ENCODE data around the gene PIK3R4.

PIK3R4 gene

DNA sequence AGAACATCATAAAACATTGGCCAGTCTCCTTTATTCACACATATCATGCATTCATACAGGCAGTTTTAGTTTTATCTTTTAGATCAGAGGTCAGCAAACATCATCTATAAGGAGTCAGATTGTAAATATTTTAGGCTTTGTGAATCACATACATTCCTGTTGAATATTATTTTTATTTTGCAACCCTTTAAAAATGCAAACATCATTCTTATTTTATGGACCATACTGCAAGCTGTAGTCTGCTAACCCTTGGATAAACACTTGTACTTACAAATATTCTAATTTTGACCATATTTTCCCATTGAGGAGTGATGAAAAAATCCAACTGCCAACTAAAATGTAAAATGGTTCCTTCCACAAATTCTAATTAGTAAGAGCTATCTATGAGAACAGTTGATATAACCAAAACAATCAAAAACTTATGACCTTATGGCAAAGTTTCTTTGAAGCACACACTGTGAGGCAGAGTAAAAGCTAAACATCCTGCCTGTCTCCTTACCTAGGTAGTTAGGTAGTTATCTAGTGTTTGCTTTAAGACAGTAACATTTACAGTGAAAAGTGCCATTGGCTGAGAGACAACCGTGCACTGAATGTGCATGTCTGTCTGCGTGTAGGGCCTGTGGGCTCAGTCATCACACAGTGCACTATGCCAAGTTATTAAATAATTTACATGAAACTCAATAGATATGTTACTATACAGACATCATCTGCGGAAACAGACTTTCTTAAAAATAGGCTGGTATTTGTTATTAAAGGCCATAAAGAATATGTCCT, 57.7 kb downstream of the PIK3R4 start:
- no peak for DNase-seq (ENCODE audit: low read depth)

DNA sequence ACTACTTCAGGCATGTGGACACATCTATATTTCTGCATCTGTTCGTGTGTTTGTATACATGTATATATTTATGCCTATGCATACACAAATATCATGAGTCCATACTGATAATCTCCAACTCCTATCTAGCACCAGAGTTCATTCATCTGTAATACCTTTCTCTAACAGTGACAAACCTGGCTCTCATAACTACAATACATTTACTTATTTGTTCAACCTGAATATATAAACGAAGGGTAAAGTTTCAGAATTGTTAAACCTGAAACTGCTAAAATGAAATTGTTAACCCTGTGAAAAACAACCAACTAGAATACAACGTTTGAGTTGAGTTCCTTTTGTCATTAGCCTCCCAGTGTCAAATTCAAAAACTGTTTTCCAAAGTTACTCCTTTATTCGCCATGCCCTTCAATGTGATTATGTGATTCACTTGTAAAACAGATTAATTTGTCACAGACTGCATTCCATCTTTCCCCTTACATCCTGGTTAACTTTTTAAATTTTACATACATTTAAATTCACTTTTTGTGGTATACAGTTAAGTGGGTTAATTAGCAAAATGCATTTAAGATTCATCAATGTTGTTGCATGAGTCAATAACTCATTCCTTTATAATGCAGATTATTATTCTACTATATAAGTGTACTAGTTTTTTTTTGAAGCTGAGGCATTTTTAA, 58.5 kb downstream of the PIK3R4 start:
- no peak for DNase-seq (ENCODE audit: low read depth)

DNA sequence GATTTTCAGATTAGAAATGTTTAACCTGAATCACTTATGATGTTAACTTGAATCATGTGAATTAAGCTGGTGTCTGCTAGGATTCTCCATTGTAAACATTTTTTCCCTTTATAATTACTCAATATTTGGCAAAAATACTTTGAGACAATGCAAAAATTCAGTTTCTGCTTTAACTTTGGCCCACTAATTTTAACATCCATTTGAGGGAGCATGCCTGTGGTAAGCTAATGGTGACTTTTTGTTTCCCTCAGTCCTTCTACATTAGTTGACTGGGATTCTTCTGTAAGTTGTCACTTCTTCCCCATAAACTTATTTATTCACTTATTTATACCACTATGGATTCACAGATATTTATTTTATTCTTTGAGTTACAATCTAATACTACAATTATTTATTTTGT, 59.3 kb downstream of the PIK3R4 start:
- DNase-seq (ENCODE audit: low read depth), result no peak

DNA sequence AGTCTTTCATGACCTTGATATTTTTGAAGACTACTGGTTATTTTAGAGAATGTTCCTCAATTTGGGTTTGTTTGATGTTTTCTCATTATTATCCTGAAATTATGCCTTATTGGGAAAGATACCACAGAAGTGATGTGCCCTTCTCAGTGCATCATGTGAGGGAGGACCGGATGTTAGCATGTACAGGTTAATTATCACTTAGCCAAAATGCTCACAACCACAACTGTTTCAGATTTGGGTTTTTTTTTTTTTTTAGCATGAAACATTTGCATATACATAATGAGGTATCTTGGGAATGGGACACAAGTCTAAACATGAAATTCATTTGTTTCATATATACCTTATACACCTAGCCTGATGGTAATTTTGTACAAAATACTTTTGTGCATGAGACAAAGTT, 59.8 kb downstream of the PIK3R4 start:
- no peak for DNase-seq (ENCODE audit: low read depth)

DNA sequence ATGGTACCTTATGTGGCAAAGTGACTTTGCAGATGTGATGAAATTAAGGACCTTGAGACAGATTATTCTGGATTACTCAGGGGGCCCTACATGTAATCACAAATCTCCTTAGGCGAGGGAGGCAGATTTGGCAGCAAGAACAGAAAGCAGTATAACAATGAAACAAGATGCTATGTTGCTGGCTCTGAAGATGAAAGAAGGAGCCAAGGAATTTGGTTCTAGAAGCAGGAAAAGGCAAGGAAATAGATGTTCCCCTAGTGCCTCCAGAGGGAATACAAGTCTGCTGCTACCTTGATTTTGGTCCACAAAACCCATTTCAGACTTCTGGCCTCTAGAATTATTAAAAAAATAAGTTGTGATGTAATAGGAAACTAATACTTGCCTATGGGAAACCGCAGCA, 64.5 kb downstream of the PIK3R4 start:
- DNase-seq (ENCODE audit: low read depth), result no peak

DNA sequence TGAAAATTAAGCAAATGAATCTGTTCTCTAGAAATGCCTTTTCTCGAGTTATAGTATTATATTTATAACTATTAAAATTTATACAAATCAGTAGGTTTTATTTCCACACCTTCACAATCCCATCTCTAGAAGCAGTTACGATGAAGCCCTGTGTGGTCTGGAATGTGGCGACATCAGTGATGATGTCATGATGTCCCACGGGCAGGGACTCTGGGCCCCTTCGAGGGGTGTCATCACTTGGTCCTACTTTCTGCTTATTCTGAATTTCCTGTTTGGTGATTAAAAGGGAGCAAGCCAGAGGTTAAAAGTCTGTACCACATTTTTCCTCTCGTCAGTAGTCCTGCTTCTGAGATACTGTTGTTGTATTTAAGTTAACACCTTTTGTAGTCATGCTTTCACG, 67.4 kb downstream of the PIK3R4 start:
- no peak for DNase-seq (ENCODE audit: low read depth)

DNA sequence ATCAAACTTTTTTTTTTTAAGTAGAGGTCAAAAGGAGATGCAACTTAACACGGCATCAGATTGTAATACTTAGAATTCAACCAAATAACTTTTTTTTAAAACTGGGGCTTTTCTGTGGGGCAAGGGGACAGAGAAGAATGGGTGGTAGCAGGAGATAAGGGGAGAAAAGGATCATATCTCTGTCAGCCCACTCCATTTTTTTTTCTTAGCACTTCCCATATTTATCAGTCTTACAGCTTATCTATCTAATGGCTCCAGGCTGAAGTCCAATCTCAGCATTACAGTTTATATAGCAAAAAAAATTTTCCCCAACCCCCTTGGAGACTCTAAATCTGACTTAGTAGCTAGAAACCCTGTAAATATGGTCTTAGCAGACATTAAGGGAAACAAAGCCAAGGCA, 69.3 kb downstream of the PIK3R4 start:
- no peak for DNase-seq (ENCODE audit: low read depth)

DNA sequence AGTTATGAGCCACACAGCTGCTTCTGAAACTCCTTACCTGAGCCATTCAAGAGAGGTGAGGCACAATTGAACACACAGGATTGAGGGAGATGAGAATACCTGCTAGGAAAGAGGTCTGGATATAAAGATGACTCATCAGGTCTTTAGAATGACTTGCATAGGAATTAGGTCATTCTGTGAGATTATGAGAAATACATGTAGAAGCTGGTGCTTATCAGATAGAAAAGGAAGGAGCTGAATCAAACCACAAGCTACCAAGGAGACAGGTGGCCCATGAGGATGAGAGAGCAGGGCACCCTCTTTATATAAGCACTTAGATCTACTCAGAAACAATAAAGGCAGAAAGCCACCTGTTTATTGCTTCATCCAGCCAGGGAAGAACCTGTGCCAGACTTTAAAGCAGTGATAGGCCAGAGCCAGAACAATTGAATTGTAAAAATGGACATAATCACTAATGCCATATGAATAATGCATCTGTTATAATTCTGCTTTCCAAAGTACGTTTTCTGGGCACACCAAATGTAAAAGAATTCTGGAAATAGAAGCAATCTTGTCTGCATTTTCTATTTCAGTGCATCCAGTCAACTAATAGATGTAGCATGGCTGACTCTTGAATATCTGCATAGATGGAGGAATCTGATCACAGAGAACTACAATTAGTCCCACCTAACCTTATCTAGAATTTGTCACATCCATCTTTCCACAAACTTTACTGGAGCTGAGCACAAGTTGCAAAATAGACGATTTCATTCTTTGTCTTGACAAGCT, 74.9 kb downstream of the PIK3R4 start:
- no peak for DNase-seq (ENCODE audit: low read depth)

DNA sequence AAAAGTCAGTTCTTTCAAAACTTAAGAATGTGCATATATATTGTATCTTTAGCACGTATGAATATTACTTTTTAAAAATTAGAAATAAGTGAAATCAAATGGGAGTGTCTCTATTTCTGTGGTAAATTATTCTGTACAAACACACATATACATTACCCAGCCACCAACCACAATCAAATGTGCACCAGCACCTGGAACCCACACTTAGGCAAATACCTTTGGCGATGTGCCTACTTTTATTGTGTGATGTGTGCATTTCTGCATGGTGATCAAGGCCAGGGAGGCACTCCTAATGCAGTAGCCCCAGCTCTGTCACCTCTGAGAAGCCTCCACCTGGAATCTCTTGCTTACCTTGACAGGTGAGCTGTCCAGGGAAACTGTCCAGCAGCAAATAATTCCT, 76.9 kb downstream of the PIK3R4 start:
- DNase-seq (ENCODE audit: low read depth), result no peak

DNA sequence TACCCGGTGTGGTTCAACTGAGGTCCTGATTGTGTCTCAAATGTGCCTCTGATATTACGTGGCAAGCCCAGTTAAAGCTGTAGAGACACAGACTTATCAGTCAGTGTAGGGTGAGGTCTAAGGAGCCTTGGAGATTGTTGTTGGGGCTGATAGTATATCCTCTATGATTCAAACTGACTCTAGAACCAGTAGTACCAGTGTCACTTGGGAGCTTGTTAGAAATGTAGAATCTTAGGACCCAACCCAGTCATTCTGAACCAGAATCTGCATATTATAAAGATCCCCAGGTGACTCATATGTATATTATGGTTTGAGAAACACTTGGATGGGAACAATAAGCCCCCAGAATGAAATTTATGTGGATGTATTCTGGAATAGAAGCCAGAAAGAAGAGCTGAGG, 83.5 kb downstream of the PIK3R4 start:
- no peak for DNase-seq (ENCODE audit: low read depth)

DNA sequence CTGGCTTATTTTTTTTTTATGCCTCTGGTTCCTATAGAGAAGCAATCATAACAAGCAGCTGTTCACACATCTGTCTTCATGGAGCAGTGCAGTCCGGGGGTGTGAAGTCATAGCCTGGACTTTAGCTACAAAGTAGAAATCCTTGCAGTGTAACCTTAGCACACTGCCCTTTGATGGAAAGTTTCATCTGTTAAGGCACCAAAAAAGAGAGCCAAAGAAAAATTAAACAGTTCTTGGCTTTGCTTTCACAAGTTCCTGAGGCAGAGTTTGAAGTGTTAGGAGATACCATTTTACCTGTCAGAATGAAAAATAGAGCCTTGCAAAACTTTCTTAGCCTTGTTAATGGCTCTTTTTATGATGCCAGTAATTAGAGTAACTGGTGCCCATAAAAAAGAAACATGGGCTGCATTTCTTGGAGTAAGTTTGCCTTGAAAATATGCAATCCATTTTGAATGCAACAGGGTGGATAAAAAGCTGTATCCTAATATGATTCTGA, 84.1 kb downstream of the PIK3R4 start:
- DNase-seq (ENCODE audit: low read depth), result no peak

DNA sequence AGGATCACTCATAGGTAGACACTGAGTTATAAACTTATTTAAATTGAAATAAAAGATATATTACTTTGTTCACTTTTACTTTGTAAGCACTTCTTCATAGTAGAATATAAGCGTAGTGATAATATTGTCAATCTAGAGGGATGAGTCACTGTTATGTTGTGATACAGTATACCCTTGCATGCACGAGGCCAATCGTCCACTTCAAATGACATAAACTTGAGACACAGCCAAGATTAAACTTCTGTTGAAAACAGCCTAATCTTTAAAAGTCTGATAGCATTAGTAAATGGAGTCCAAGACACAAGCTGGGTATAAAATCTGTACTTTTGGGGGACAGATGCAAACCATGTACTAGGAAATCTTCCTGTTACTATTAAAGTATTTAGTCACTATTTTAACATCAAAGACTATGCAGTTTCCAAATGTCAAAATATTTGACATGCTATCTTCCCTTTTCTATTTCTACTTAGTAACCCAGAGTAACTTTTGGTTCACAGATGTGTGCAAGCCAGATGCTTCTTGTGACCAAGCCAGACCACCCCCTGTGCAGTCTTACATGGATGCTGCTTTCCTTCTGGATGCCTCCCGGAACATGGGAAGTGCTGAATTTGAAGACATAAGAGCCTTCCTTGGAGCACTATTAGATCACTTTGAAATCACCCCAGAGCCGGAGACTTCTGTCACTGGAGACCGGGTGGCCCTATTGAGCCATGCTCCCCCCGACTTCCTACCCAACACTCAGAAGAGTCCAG, 85.3 kb downstream of the PIK3R4 start:
- DNase-seq (ENCODE audit: low read depth), result no peak

DNA sequence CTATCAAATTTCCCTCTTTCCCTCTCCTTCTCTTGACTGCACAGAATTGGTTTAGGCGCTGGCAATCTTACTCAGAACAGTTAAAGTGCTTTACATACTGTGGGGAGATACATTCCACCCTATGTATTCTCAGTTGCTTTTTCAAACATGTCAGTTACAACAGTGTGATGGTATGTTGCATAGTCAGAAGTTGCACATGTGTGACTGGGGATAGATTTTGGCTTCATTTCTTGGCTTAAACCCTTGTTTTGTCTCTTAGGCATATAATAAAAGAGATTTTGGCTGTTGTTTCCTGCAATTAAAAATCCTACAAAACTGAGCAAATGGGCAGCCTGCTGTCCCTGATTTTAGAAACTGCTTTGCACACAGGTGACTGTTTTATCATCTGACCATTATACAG, 86.7 kb downstream of the PIK3R4 start:
- no peak for DNase-seq (ENCODE audit: low read depth)

DNA sequence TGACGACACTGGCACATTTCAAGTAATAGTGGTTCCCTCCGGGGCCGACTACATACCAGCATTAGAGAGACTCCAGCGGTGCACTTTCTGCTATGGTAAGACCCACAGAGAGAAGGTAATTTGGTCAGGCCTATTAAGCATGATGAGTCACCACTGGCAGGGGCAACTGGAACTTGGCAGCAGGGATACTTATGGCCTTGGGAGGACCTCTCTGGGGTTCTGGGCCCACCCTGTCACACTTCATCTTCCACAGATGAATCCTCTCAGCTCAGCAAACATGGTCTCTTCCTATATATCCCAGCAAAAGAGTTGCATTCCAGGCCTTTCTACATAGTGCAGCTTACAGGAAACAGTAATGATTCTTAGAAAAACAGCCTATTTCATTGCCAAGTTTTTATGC, 88.0 kb downstream of the PIK3R4 start:
- peak; percentile 2 for DNase-seq (ENCODE audit: low read depth)

DNA sequence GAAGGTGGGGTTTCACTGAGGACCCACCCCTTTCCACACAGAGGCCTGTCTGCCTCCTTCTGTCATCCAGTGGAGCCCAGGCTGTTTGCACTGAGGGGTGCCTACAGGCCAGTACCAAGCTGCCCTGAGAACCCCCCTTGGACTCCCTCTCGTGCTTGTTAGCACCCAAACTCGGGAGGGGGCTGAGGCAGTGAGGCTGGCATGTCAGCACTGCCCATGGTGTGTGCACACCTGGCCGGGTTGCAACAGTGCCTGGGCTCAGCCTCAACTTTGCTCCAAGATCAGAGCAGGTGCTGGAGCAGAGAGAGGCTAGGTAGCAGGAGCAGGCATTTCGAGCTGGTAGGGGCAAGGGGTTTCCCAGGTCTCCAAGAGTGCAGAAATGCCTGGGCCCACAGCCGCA, 90.0 kb downstream of the PIK3R4 start:
- no peak for DNase-seq (ENCODE audit: low read depth)

DNA sequence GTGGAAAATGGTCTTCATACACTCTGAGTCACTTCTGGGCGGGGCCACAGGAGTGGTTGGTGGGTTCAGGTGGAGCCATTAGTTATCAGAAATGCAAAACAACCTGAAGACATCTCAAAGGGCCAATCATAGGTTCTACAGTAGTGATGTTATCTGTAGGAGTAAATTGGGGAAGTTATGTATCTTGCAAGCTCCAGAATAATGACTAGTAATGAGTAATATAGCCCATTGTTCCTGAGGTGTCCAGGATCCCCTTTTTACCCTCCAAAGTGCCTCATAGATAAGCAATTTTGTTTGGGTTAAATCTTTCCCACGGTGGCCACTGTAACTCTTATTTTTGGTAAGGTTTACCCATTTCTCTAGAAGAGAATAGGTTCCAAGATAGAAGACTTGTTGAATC, 91.7 kb downstream of the PIK3R4 start:
- DNase-seq (ENCODE audit: low read depth), result no peak

DNA sequence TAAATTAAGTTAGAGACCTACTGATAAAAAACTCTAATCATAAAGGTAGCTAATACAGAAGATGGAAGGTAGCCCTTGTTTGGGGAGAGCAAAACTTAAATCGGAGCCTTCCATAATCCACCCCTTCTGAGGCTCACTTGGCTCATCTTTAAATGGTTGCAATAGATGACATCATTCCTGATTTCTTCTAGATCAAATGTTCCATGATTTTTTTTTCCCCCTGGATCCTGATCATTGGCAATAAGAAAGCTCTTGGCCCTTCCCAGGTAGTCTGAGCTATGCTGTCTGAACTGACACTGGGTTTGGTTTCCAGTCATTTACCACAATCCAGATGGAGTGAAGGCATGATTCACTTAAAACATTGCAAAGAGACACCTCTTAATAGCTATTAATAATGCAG, 92.5 kb downstream of the PIK3R4 start:
- no peak for DNase-seq (ENCODE audit: low read depth)

DNA sequence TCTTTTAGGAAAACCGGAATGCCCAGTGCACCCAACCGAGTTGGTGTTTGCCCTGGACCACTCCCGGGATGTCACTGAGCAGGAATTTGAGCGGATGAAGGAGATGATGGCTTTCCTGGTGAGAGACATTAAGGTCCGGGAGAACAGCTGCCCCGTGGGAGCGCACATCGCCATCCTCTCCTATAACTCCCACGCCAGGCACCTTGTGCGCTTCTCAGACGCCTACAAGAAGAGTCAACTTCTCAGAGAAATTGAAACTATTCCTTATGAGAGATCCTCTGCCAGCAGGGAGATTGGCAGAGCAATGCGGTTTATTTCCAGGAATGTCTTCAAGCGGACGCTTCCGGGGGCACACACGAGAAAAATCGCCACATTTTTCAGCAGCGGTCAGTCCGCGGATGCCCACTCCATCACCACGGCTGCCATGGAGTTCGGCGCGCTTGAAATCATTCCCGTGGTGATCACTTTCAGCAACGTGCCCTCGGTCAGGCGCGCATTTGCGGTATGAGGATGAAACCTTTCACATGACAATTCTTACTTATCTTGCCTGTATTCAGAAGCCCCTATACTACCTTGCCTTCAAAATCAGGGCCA, 97.5 kb downstream of the PIK3R4 start:
- no peak for DNase-seq (ENCODE audit: low read depth)

DNA sequence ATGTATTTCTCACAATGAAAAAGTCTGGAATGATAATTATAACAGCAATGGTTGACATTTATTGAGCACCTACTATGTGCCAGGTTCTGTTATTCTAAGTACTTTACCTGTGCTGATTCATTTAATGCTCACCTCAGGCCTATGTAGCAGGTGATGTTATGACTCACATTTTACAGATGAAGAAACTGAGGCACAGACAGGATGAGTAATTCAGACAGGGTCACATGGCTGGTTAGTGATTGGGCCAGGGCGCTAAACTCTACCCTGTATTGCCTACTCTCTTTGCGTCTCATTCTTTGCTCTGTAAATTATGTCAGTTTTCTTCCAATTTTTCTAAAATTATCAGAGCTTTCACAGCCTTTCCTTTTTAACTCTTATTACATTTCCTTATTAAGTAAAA, 98.3 kb downstream of the PIK3R4 start:
- DNase-seq (ENCODE audit: low read depth), result no peak

DNA sequence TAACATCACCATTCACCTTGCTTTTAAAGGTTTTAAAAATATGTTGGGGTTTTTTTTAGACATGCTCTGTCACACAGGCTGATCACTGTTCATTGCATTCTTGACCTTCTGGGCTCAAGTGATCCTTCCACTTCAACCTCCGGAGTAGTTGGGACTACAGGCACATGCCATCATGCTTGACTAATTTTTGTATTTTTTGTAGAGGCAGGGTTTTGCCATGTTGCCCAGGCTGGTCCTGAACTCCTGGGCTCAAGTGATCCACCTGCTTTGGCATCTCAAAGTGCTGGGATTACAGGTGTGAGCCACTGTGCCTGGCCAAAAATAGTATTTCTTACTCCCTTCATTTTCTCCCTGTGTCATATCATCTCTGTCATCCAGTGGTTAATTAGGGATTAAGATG, 101.4 kb downstream of the PIK3R4 start:
- no peak for DNase-seq (ENCODE audit: low read depth)

DNA sequence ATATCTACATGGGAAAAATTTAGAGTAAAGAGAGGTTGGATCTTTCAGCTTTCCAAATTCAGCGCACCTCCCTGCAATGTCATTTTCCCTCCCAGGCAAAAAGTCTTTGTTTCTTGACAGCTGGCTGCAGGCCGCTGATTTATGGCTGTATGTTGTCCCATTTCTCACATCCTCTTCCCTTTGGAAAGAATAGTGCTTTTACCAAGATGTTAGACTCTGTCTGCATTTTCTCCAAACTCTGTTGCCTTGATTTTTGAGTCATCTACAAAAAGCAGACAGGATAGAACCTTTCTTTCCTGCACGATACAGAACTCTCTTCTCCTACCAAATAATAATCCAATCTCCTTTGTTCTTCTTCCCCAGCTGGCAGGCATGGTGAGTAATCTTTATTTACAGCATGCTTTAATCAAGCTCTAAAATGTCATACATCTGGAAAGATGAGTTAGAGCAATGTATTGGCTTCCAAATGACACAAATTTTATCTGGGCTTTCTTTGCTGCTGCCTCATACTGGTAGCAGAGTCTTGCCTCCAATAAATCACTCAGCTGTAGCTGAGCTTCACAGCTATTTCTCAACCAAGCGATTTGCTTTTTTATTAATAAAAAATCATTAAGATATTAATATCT, 101.9 kb downstream of the PIK3R4 start:
- DNase-seq (ENCODE audit: low read depth), result no peak
